NAMALWA (cell line): ENCODE results near the gene CNIH4.
"Not testable (repeated sequence)": the region's sequence is repeated elsewhere in the genome, so short reads cannot be mapped to it uniquely, and the experiment has no call there.

Experiments used
- DNase-seq: peaks from one replicate; pipeline ENCODE4 v3.0.0-alpha.2; 2015; ENCODE audit warnings: low spot score

CNIH4 gene

GRCh38 chr1:224349716-224350115 is 7.0 kb upstream of the CNIH4 start:
- DNase-seq = not testable (repeated sequence)

- DNase-seq = not testable (repeated sequence)
Observed at GRCh38 chr1:224352436-224353085, 4.1 kb upstream of the CNIH4 start.

GRCh38 chr1:224353975-224354925 is 2.4 kb upstream of the CNIH4 start:
- no peak for DNase-seq

- DNase-seq = no peak
Observed at GRCh38 chr1:224357626-224358124, 996 bp downstream of the CNIH4 start.

- DNase-seq = no peak
Observed at GRCh38 chr1:224358237-224358636, 1.6 kb downstream of the CNIH4 start.

- no peak for DNase-seq
Observed at GRCh38 chr1:224359207-224359606, 2.5 kb downstream of the CNIH4 start.

- DNase-seq = no peak
Observed at GRCh38 chr1:224368409-224368808, 11.7 kb downstream of the CNIH4 start.

GRCh38 chr1:224373008-224373590 is 16.4 kb downstream of the CNIH4 start:
- DNase-seq = no peak

- no peak for DNase-seq
Observed at GRCh38 chr1:224375059-224375458, 18.4 kb downstream of the CNIH4 start.

GRCh38 chr1:224377676-224378006 is 21.0 kb downstream of the CNIH4 start:
- DNase-seq = no peak

- no peak for DNase-seq
Observed at GRCh38 chr1:224378855-224379631, 22.4 kb downstream of the CNIH4 start.

GRCh38 chr1:224380003-224380402 is 23.3 kb downstream of the CNIH4 start:
- no peak for DNase-seq

- DNase-seq = no peak
Observed at GRCh38 chr1:224381880-224382548, 25.3 kb downstream of the CNIH4 start.

- DNase-seq = no peak
Observed at GRCh38 chr1:224383218-224383617, 26.5 kb downstream of the CNIH4 start.

- peak; percentile 21 for DNase-seq
Observed at GRCh38 chr1:224387302-224387912, 30.7 kb downstream of the CNIH4 start.

- no peak for DNase-seq
Observed at GRCh38 chr1:224387943-224388342, 31.3 kb downstream of the CNIH4 start.

- DNase-seq = no peak
Observed at GRCh38 chr1:224390517-224390916, 33.8 kb downstream of the CNIH4 start.

GRCh38 chr1:224392411-224393249 is 36.0 kb downstream of the CNIH4 start:
- no peak for DNase-seq

GRCh38 chr1:224393294-224393693 is 36.6 kb downstream of the CNIH4 start:
- DNase-seq = no peak

GRCh38 chr1:224399887-224400286 is 43.2 kb downstream of the CNIH4 start:
- DNase-seq = no peak
